Measurements from ENCODE around the gene TRIOBP.

TRIOBP gene

GRCh38 chr22:37808294-37808657 is 111.4 kb downstream of the TRIOBP start:
- no peak for DNase-seq

GRCh38 chr22:37809672-37810333 is 113.0 kb downstream of the TRIOBP start:
- DNase-seq = no peak

DNA sequence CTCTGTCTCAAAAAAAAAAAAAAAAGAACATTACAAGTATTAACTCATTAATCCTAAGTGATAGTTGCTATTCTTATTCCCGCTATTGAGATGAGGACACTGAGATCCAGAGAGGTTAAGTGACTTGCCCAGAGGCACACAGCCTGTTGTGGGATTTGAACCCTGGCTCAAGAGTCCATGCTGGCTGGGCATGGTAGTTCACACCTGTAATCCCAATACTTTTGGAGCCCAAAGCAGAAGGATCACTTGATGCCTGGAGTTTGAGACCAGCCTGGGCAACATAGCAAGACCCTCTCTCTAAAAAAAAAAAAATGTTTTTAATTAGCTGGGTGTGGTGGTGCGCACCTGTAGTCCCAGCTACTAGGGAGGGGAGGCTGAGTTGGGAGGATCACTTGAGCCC is 115.0 kb downstream of the TRIOBP start:
- DNase-seq = no peak

DNA sequence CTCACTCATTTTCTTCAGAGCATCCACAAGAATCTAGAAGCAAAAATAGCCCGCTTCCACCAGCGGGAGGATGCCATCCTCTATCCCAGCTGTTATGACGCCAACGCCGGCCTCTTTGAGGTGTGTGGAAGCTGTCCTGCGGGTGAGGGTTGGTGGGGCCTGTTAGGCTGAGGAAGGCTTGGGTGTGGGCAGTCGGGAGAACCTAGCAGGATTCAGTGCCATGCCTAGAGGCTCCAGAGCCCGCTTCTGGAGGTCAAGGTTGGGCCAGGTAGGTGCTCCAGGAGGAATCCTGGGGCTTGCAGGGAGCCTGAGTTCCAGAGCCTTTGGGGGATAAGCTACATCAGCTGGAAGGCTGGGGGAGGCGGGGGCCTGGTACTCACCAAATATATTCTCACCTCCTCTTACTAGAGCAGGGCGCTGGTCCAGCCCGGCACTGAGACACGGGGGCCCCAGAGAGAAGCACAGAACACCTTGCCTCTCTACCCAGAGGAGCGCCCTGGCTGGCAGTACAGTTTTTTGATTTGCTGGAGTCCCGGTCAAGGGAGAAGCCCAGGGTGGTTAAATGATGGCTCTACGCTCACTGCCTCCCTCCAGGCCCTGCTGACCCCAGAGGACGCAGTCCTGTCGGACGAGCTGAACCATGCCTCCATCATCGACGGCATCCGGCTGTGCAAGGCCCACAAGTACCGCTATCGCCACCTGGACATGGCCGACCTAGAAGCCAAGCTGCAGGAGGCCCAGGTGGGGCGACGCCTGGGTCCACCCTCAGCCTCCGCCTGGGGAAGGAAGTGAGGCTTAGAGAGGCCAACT is 116.2 kb downstream of the TRIOBP start:
- DNase-seq = no peak

DNA sequence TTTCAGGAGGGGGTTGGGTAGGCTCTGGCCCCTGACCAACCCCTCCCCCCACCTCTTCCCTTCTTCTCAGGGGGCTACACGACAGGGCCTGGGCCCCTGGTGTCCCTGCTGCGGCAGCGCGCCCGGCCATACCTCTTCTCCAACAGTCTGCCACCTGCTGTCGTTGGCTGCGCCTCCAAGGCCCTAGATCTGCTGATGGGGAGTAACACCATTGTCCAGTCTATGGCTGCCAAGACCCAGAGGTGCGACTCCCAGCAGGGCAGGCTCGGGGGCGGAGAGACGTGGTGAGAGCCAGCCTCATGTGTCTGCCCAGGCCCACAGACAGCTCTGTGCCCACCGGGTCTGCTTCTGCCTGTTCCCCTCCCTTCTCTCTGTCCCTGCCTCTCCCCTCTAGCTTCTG is 118.7 kb downstream of the TRIOBP start:
- DNase-seq = no peak

GRCh38 chr22:37816543-37817180 is 119.8 kb downstream of the TRIOBP start:
- no peak for DNase-seq

- DNase-seq = peak; percentile 53 to 69
Observed at GRCh38 chr22:37817705-37818408, 121.0 kb downstream of the TRIOBP start.

DNA sequence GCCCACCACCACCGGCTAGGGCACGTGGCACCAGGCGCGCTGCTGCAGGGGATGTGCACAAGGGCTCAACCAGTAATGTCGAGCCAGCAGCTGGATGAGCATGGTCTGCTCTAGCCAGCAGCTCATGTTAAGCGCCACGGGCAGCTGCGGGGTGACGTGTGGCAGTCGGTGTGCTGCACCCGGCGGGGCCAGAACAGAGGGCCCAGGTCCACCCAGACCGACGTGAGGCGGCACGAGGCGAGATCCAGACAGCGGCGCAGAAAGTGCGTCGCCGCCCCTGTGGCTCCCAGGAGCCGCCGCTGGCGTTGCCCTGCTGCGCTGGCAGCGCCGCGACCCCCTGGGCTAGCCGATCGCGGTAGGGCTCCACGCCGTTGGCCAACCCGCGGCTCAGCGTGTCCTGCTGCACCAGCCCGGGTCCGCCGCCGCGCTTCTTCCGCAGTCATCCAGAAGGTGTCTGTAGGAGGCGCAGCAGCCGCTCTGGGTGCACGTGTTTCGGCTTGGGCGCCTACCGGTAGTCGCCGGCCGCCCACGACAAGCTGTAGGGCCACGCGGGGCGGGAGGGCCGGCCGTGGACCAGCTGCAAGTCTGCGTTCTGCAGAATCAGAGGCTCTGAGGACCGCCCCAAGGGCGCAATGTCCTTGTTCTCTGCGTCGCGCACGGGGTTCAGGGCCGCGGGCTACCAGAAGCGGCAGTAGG is 121.7 kb downstream of the TRIOBP start:
- DNase-seq = peak in 1 of 2 experiments; percentile 4

DNA sequence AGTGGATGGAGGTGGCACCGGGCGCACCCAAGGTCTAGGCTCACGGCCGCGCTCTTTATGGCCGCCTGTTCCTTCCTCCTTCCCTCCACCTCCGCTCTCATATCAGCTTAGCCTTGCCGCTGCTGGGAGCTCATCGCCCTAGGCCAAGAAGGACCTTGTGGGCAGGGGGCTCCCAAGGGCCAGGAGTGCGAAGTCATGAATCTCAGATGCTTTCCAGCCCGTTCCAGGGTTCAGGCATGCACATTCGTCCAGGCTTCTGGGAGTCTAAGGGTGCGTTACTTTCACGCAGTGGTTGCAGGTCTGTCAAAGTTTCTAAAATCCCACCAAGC is 122.2 kb downstream of the TRIOBP start:
- no peak for DNase-seq

DNA sequence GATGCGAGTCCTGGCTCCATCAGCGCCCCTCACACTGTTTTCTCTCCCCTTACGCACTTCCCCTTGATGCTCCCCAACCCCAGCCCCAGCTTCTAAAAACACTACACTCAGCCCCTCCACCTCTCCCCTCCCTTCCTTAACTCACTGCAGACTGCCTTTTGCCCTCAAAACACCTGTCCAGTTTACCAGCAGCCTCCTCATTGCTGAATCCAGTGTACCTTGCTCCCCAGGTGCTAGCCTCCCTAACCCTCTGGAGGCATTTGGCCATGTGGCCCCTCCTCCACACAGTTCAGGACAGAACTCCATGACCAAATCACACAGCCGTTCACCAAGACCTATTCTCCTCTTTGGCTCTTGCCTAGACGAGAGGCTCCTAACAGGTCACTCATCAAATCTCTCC is 123.5 kb downstream of the TRIOBP start:
- DNase-seq = no peak

- DNase-seq = no peak
Observed at GRCh38 chr22:37822079-37822833, 125.4 kb downstream of the TRIOBP start.

DNA sequence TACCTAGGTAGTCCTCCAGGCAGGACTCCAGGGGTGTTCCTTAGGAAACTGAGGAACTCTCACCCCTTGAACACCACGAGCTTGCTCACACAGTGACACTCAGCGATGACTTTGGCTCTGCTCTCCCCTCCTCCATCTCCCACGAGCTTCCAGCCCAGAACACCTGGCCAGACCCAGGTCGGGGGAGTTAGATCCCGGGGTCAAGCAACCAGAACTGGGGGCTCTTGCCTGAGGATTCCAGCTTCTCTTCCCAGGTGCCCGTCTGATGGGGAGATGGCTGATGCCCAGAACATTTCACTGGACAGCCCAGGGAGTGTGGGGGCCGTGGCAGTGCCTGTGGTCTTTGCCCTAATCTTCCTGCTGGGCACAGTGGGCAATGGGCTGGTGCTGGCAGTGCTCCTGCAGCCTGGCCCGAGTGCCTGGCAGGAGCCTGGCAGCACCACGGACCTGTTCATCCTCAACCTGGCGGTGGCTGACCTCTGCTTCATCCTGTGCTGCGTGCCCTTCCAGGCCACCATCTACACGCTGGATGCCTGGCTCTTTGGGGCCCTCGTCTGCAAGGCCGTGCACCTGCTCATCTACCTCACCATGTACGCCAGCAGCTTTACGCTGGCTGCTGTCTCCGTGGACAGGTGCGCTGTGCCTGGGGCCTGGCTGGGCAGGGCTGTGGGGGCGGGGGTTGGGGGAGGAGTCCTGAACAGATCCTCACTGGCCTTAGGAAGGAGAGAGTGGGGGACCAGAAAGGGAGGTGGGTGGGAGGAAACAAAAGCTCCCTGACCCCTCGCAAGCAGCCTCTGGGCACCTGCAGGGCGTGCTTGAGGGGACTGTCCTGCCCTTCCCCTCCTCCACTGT is 126.5 kb downstream of the TRIOBP start, which contains the start of gene GALR3:
Gene GALR3, plus strand, starts transcription at position 249 of the 852 bp plus-strand sequence. Its CDS starts 25 bp downstream, at position 274.
- DNase-seq = no peak

DNA sequence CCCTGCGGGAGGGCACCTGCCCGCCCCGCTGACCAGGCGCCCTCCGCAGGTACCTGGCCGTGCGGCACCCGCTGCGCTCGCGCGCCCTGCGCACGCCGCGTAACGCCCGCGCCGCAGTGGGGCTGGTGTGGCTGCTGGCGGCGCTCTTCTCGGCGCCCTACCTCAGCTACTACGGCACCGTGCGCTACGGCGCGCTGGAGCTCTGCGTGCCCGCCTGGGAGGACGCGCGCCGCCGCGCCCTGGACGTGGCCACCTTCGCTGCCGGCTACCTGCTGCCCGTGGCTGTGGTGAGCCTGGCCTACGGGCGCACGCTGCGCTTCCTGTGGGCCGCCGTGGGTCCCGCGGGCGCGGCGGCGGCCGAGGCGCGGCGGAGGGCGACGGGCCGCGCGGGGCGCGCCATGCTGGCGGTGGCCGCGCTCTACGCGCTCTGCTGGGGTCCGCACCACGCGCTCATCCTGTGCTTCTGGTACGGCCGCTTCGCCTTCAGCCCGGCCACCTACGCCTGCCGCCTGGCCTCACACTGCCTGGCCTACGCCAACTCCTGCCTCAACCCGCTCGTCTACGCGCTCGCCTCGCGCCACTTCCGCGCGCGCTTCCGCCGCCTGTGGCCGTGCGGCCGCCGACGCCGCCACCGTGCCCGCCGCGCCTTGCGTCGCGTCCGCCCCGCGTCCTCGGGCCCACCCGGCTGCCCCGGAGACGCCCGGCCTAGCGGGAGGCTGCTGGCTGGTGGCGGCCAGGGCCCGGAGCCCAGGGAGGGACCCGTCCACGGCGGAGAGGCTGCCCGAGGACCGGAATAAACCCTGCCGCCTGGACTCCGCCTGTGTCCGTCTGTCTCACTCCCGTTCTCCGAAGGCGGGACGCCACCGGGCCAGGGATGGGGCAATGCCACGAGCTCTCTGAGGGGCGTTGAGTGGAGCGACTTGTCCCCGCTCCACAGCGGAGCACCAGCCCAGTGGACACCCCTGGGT is 128.1 kb downstream of the TRIOBP start:
- DNase-seq = no peak
